Measurements from ENCODE around the gene SINHCAF.
"Not testable (repeated sequence)": the region's sequence is repeated elsewhere in the genome, so short reads cannot be mapped to it uniquely, and the experiment has no call there.

SINHCAF gene

GRCh38 chr12:31303466-31303865, 22.5 kb downstream of the SINHCAF start:
- DNase-seq, result no peak

DNA sequence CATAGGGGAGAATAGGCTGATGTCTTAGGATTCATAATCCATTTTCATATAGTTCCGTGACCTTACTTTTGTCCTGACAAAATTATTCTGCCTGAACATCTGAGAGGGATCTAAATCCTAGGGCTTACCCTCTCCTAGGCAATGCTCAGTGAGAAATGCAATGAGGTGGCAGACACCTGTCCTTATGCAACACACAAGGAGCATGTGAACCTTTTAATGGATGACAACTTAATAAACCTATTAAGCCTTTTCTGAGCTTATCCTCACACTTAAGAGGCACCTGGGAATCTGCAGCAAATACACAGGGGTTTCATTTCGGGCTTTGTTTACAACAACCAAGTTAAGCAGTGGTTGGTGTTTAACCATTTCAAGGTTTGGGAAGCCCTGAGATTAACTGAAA, 24.6 kb downstream of the SINHCAF start:
- DNase-seq, result no peak

DNA sequence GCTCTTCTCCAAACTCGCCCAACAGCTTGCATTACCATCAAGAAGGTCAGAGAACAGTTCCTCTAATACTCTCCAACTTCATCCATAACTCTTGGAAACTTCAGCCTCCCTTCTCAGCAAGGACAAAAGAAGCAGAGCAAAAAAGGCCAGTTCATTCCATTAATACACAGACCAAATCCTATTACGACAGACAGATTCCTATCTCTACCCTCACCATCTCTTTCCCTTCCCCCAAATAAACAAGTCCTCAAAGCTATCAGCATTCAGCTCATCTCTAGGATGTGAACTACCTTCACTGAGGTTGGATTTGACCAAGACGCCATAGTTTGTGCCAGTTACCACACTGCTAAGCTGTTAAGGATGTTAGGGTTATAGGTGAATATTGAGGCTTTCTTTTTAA, 25.2 kb downstream of the SINHCAF start:
- no peak for DNase-seq

DNA sequence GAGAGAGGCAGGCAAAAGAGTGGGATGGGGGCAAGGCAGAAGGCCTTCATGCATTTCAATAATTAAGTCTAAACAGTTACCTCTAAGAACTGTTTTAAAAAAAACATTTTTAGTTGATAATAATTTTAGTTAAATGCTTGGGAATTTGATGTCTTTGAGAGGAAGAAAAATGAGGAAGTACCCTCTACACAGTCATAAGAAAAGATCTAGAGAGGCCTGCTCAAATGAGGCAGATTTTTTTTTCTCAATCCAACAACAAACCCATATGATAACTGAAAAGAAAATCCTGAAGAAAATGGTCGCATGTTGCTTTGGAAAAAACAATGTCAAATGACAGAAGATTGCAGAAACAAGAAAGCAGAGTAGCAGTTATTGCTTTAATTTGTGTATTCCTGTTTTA, 25.6 kb downstream of the SINHCAF start:
- DNase-seq, result no peak

DNA sequence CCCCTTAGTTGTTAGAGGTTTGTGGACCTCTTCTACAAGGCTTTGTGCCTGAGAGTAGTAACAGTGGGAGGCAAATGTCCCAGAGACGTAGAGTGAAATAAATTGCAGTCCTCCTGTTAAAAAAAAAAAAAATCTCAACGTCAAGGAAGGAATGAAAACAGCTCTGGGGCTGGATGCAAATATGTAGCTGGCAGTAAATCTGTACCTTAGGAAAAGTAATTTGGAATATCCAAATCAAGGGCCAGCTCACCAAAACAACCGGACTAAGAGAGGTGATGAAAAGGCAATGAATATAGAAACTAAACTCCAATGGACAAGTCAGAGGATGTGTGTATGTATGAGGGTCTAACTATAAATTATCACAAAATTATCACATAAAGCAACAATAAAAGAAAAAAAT, 27.0 kb downstream of the SINHCAF start:
- DNase-seq, result no peak

DNA sequence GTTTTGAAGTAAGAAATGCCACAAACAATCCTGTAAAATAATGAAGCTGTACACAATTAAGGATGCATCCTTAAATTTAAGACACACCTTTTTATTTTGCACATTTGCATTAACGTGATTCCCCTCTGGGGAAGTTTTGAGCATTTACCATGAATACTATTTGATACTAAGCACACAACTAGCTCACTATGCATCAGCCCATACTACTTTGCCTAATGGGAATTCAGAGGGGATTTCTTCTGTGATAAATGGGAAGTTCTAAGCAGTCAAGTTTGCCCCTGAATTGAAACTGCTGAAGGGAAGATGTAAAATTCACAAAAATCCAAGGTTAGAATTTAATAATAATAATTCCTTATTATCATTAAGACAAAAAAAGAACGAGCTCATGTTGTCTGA, 27.4 kb downstream of the SINHCAF start:
- DNase-seq, result no peak

GRCh38 chr12:31297572-31298514, 28.1 kb downstream of the SINHCAF start:
- DNase-seq, result no peak

- DNase-seq, result no peak
Observed at GRCh38 chr12:31289441-31289840, 36.5 kb downstream of the SINHCAF start.

DNA sequence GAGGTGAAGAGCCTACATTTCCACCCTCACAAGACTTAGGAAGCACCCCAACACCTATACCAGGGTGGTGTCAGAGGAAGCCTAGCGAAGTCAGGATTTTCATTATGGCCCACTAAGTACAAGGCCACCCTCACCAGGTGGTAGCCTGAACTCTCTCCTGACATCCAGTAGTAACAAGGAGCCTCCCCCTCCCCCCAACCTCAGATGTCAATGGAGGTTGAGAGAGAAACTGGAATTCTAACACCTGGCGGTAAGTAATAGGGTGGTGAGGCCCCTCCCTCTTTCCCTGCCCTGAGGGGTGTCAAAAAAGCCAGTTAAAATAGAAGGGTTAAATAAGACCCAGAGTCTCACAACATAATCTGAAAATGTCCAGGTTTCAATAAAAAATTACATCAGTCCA, 37.6 kb downstream of the SINHCAF start:
- DNase-seq, result no peak

DNA sequence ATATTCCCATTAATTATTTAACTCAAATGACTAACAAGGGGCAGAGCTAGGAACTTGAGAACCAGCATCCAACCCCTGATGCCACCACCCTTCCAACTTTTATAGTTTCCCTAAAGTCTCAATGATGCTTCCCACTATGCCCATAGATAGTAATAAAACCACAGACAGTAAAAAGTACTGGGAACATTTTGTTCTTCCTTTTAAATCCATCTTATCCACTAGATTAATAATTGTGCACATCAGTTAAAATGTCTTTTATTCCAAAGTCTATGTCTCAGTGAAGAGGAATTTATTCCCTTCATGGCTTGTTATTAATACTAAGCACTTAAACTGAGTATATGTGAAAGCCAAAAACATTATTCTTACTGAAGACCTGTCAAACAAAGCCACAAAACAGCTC, 45.8 kb downstream of the SINHCAF start:
- DNase-seq, result no peak

- DNase-seq, result no peak
Observed at GRCh38 chr12:31279390-31279924, 46.5 kb downstream of the SINHCAF start.

DNA sequence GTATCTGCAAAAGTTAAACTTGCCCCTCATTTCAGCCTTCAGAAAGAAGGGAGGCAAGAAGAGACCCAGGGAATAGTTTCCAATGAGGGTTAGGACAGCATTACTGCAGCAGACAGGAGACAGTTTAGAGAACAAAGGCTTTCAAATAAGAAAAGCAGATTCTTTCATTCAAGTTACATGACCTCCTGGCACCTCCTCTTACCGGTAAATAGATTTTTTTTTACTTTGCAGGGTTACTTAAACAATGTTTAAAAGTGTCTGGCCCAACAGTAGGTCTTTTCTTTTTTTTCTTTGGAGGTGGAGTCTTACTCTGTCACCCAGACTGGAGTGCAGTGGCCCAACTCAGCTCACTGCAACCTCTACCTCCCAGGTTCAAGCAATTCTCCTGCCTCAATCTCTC, 47.1 kb downstream of the SINHCAF start:
- DNase-seq, result no peak

DNA sequence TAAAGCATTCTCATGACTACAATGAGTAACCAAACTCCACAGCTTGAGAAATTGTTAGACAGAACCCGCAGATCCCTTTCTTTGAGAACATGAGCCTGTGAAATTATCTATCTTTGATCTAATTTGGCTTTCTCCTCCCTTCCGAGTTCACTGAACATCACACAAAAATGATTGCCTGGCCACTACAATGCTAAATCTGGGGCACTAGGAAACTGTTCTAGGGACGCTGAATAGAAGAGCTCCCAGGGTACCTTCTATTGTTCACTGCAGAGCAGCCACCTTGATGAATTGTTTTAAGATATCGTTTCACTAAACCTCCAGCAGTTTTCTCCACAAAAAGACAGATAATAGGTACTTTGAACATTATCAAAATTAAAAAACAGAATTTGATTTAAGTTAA, 47.5 kb downstream of the SINHCAF start:
- no peak for DNase-seq

- no peak for DNase-seq
Observed at GRCh38 chr12:31277081-31277480, 48.9 kb downstream of the SINHCAF start.

DNA sequence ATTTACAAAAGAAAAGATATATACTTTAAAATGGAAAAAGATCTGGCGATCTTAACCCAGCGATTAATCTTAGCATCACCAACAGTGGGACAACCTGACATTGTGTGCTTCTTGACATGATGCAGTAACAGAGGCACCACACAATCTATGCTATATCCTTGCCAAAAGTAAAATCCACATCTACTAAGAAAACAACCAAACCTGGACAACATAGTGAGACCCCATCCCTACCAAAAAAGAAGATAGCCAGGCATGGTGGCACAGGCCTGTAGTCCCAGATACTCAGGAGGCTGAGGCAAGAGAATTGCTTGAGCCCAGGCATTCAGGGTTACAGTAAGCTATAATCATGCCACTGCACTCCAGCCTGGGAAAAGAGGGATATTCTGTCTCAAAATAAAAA, 50.5 kb downstream of the SINHCAF start:
- no peak for DNase-seq

DNA sequence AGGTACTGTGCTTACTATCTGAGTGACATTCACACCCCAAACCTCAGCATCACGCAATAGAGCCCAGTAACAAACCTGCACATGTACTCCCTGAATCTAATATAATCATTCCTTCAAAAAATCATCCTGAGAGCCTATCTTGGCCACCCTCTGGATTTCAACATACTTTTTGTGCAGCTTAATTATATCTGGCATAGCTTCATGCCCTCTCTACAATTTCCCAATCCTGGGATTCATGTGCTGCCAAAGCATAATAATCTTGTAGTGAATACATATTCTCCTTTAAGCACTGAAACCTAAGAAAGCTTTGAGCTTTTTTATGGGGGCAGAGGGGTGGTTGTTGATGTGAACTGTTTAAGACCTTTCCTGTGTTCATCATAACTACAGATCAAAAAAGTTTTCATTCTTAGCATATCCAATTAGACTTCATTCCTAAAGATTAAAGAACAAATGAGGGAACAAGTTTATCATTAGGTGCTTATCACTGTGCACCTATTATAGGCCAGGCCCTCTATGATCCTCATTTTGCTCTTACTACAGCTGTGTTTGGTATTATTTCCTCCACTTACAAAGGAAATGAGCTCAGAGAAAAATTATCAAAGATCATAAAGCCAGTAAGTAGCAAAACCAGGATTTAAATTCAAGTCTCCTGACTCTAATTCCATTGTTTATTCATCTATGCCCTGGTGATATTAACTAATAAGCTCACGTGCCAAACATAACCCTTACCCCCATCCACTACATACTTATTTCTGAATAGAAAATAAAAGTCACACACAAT, 51.2 kb downstream of the SINHCAF start:
- no peak for DNase-seq

DNA sequence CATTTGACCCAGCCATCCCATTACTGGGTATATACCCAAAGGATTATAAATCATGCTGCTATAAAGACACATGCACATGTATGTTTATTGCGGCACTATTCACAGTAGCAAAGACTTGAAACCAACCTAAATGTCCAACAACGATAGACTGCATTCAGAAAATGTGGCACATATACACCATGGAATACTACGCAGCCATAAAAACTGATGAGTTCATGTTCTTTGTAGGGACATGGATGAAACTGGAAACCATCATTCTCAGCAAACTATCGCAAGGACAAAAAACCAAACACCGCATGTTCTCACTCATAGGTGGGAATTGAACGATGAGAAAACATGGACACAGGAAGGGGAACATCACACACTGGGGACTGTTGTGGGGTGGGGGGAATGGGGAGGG, 52.2 kb downstream of the SINHCAF start:
- not testable (repeated sequence) for DNase-seq

GRCh38 chr12:31272607-31273225, 53.2 kb downstream of the SINHCAF start:
- DNase-seq, result no peak

DNA sequence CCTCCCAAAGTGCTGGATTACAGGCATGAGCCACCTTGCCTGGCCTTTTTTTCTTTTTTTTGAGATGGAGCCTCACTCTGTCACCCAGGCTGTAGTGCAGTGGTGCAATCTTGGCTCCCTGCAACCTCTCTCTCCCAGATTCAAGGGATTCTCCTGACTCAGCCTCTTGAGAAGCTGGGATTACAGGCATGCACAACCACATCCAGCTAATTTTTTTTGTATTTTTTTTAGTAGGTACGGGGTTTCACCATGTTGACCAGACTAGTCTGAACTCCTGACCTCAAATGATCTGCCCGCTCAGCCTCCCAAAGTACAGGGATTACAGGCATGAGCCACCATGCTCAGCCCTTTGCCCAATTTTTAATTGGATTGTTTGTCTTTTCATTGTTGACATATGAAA, 58.0 kb downstream of the SINHCAF start:
- no peak for DNase-seq

DNA sequence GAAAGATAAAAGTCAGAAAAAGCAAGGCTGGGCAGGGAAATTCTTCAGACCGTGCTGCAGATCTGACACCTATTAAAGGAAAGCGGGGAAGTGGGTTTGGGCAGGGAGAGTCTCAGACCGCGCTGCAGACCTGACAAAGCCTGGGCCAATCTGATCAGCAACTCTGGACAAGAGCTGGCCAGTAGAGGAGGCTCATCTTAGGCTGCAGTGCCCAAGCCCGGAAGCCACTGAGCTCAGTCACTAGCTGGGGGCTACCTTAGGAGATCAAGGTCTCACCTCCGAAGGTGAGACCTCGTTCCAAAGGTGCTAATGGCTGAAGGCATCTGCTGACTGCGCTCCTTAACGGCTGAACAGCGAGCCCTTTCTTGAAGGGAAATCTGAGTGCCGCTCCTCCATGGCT, 60.2 kb downstream of the SINHCAF start:
- no peak for DNase-seq

DNA sequence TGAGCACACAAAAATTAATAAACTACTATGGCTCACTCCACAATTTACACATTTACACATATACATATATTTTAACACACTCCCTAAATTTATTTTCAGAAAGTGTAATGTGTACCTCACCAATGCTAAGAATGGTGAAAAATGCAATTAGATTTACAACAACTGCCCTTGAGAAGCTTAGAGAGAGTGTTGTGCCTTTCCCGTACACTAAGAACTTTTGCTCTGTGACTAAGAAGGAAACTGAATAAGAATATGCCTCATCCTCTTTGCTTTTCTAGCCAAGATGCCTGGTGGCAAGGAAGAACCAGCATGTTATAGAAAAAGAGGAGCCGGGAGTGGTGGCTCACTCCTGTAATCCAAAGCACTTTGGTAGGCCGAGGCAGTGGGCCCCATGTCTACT, 62.3 kb downstream of the SINHCAF start:
- peak; percentile 25 for DNase-seq

GRCh38 chr12:31261744-31262143, 64.2 kb downstream of the SINHCAF start:
- DNase-seq, result no peak

DNA sequence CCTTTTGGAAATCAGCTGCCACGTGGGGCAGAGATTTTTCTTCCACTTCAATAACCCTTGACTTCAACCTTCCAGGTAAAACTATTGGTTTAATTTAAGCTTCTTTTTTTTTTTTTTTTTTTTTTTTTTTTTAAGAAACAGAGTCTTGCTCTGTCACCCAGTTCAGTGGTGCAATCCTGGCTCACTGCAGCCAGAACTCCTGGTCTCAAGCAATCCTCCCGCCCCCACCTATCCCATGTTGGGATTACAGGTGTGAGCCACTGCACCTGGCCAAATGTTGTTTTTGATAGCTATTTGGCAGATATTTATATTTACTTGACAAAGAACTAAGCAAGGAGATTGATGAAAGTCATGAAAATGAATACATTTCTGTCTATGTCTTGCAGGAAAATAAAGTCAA, 65.1 kb downstream of the SINHCAF start:
- DNase-seq, result no peak

Measured in activated CD4-positive, alpha-beta T cell treated with anti-CD3 and anti-CD28 coated beads, Interleukin-2, amount 50 U/mL, for 16 hours (primary cell).